NB4 (cell line): ENCODE measurements around the gene RO60.
A peak's percentile ranks its signal among the peaks of the same experiment; 100 is the strongest.
"Not testable (repeated sequence)": the region's sequence is repeated elsewhere in the genome, so short reads cannot be mapped to it uniquely, and the experiment has no call there.

Experiments used
- DNase-seq: peaks from one replicate; pipeline ENCODE4 v3.0.0; 2010; ENCODE audit warnings: low read depth
- H3K4me3 ChIP-seq: one replicate; pipeline ENCODE4 v1.5.1; 2011; ENCODE audit warnings: mild to moderate bottlenecking, low read depth, low read length, moderate library complexity
- CTCF ChIP-seq: IDR thresholded peaks from one replicate; pipeline ENCODE4 v1.5.1; 2012; ENCODE audit warnings: low read depth, low read length
- MAX ChIP-seq: IDR thresholded peaks from 2 replicates; pipeline ENCODE4 v1.6.1; 2011; ENCODE audit warnings: low read depth, low read length
- MYC ChIP-seq: IDR thresholded peaks from 2 replicates; pipeline ENCODE4 v1.6.1; 2011; ENCODE audit warnings: low read depth, low read length
- POLR2A ChIP-seq: IDR thresholded peaks from 2 replicates; pipeline ENCODE4 v1.6.1; 2011; ENCODE audit warnings: mild to moderate bottlenecking; ENCODE audit not compliant: insufficient read length; ENCODE audit errors: extremely low read depth

The RO60 gene

GRCh38 chr1:193016788-193017187 lies 42.6 kb upstream of the RO60 start:
- H3K4me3 ChIP-seq, result no peak overlapping the region
- no peak for DNase-seq
- no peak for TF ChIP-seq CTCF
- no peak for TF ChIP-seq MAX
- no peak for TF ChIP-seq MYC
- no peak for TF ChIP-seq POLR2A

- TF ChIP-seq MYC (no peak), POLR2A (no peak), MAX (no peak), CTCF (no peak)
- peak; percentile 61 for DNase-seq
- H3K4me3 ChIP-seq, result no peak overlapping the region
Measured at GRCh38 chr1:193019442-193020026, 39.9 kb upstream of the RO60 start.

GRCh38 chr1:193025218-193025617 lies 34.2 kb upstream of the RO60 start:
- TF ChIP-seq MAX (no peak), CTCF (no peak), MYC (no peak), POLR2A (no peak)
- no peak overlapping the region for H3K4me3 ChIP-seq
- DNase-seq, result no peak

- no peak overlapping the region for H3K4me3 ChIP-seq
- TF ChIP-seq POLR2A (no peak), MYC (no peak), MAX (no peak), CTCF (no peak)
- DNase-seq, result no peak
Measured at GRCh38 chr1:193030280-193030679, 29.1 kb upstream of the RO60 start.

GRCh38 chr1:193031431-193031830 lies 28.0 kb upstream of the RO60 start:
- peak; percentile 19 for DNase-seq
- no peak for TF ChIP-seq MAX
- TF ChIP-seq CTCF, result no peak
- TF ChIP-seq POLR2A, result no peak
- no peak for TF ChIP-seq MYC
- no peak overlapping the region for H3K4me3 ChIP-seq

GRCh38 chr1:193032643-193033427 lies 26.6 kb upstream of the RO60 start:
- not testable (repeated sequence) for H3K4me3 ChIP-seq, DNase-seq
